GM06990 (cell line): Measurements from ENCODE around the gene GCDH.

ENCODE experiments used
- DNase-seq: peaks from one replicate; pipeline ENCODE4 v3.0.0-alpha.2; 2011; ENCODE audit not compliant: insufficient read length; ENCODE audit errors: extremely low read depth
- H3K27me3 ChIP-seq: replicated peaks from 2 replicates; pipeline ENCODE4 v1.6.0; 2011; ENCODE audit warnings: low read length; ENCODE audit not compliant: control insufficient read depth, insufficient read depth
- H3K36me3 ChIP-seq: 2 replicates; pipeline ENCODE4 v1.5.1; 2011; ENCODE audit warnings: low read length; ENCODE audit not compliant: control insufficient read depth, insufficient read depth
- H3K4me3 ChIP-seq: replicated peaks from 2 replicates; pipeline ENCODE4 v1.5.1; 2011; ENCODE audit warnings: low read depth, mild to moderate bottlenecking, control low read depth, low read length
- CTCF ChIP-seq: IDR thresholded peaks from 2 replicates; pipeline ENCODE4 v1.5.1; 2011; ENCODE audit warnings: low read length, control low read depth, mild to moderate bottlenecking, inconsistent platforms; ENCODE audit not compliant: insufficient read depth, poor library complexity, severe bottlenecking

The GCDH gene

GRCh38 chr19:12884627-12884925, 6.4 kb upstream of the GCDH start:
- Histone ChIP-seq H3K27me3 (no peaks in the 10 kb centered on the region), H3K36me3 (no peaks in the 10 kb centered on the region), H3K4me3 (peak overlapping the region; percentile 55)
- TF ChIP-seq CTCF: no peak
- DNase-seq: no peak

DNA sequence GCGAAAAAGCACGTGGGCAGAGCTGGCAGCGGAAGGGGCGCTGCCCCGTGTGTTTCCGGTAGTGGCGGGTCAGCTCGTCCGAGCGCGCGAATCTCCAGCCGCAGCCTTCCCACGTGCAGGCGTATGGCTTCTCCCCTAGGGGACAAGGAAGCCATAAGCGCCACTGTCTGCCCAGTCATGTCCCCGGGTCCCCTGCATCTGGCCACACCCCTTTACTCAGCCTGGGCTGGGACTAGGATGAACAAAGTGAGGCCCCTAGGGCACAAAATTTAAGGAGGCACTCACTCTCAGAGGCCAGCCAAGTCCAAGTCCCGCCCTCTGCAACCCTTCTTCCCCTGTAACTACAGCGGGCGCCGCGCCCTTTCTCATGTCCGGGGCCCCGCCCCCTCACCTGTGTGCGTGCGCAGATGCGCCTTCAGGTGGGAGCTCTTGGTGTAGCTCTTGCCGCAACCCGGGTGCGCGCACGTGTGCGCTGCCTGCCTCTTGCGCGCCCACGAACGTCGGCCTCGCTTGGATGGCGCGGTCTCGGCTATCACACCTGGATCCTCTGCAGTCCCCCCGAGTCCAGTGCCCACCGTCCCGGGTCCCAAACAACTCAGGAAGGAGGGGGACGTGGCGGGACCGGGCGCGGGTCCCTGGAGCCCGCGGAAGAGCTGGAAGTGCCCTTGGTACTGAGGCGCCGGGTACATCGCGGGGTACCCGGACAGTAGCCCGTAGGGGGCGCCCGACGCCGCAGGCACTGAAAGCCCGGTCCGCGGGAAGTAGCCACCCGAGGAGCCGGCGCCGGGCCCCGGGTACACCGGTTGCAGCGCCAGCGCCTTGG, 5.8 kb upstream of the GCDH start:
- Histone ChIP-seq H3K36me3 (no peaks in the 10 kb centered on the region), H3K4me3 (peak overlapping the region; percentile 55), H3K27me3 (no peaks in the 10 kb centered on the region)
- peak; percentile 83 for TF ChIP-seq CTCF
- DNase-seq: peak; percentile 96

DNA sequence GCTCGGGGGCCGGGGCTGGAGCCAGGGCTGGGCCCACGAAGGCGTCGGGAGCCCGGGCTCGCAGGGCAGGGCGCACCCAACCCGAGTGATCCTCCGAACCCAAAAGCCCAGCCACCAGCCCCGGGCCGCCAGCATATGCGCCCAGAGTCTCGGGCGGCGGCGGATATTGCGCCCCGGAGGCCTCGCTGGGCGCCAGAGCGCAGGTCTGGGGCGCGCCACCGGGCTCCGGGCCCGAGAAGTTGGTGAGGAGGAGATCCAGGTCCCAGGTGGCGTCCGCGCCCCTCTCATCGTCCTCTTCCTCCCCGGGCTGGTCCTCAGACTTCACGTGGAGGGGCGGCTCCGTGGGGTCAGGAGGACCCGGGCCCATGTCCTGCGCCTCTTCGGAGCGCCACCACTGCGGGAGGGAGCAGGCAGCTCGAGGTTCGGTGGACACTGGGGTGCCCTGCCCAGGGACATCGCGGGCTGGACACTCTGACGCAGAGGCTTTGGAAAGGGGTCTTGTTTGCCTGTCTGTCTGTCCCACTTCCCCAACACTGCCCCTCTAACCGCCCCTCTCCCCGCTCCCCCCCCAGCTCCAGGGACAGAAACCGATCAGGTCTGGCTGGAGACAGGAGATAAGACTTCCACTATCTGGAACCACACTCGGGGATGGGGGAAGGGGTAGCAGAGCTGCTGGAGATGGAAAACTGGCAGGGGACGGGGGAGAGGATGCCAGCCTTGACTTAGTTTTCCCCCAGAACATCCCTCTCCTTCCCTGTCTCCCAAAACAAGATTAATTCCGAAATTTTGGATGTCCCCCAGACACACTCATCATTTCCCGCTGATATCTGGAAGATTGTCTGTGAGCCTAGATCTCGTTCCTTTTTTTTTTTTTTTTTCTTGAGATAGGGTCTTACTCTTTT, 5.0 kb upstream of the GCDH start:
- Histone ChIP-seq H3K27me3 (no peaks in the 10 kb centered on the region), H3K36me3 (no peaks in the 10 kb centered on the region), H3K4me3 (peak overlapping the region; percentile 55; the same call in 1 of the 2 replicates)
- DNase-seq: no peak
- TF ChIP-seq CTCF: no peak

- TF ChIP-seq CTCF: no peak
- H3K4me3 ChIP-seq: no peak overlapping the region
- no peaks in the 10 kb centered on the region for H3K36me3 ChIP-seq
- no peaks in the 10 kb centered on the region for H3K27me3 ChIP-seq
- DNase-seq: no peak
Measured at GRCh38 chr19:12886651-12886968, 4.3 kb upstream of the GCDH start.

DNA sequence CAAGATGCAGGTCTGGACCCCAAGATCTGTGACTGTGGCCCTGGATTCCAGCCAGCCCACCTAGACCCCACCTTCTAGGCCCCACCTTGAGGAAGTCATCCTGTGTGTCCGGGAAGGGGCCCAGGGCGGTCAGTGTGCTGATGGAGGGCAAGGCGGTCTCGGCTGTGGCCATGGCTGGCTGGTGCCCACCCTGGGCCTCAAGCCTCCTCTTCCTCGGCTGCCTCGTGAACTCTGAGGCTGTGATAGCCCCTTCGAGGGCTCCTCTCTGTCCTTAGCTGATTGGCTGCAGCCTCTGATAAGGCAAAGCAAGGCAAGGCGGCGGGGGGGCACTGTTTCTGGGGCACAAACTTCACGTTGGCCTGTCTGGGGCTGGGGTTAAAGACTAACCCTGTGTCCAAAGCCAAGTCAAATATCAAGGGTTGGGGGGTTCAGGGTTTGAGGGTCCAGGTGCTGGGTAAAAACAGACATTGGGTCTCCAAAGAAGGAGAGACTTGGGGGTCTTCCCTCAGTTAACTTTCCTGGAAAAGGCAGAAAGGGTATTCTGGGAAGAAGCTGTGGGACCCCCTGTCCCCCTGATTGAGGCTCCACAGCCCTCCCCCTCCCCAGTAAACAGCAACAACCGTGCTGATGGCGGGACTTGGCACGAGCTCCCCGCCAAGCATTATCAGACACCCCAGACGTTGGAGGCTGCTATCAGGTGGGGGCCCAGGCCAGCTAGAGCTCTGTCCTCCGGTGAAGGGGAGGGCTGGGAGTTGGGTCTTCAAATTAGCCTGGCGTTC, 3.8 kb upstream of the GCDH start, which contains the start of gene KLF1:
Gene KLF1, minus strand, starts transcription at position 233 of the 779 bp plus-strand sequence. Its CDS starts 61 bp downstream, at position 172.
- no peak within 1 kb of the TSS for H3K4me3 ChIP-seq
- no peaks in the 10 kb centered on the region for H3K36me3 ChIP-seq
- no peaks in the 10 kb centered on the region for H3K27me3 ChIP-seq
- TF ChIP-seq CTCF: no peak
- no peak for DNase-seq
